Measurements from ENCODE around the gene GALK1. TPM values are rescaled to one million over a fixed set of nuclear protein-coding genes. Genes with fewer than 3 reads are reported as not detected.
A peak's percentile ranks its signal among the peaks of the same experiment; 100 is the strongest.
"Not testable (repeated sequence)": the region's sequence is repeated elsewhere in the genome, so short reads cannot be mapped to it uniquely, and the experiment has no call there.

Gene GALK1
- total RNA-seq, 1 donor from 2014 or later, result 18.2 TPM

DNA sequence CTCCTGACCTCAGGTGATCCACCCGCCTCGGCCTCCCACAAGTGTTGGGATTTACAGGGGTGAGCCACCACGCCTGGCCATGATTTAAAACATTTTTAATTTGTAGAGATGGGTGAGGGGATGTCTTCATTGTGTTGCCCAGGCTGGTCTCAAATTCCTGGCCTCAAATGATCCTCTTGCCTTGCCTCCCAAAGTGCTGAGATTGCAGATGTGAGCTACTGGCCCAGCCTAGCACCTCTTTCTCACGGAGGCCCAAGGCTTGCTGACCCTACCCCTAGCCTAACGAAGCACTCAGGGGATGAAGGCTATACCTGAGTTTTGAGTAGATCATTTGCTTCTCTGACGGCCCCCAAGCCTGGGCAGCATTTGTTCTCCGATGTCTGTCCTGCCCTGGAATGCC, 46.2 kb upstream of the GALK1 start:
- Mint-ChIP-seq H3K27me3 (ENCODE audit: unreplicated experiment) (peaks cover 2% of the 10 kb centered on the region), H3K27ac (ENCODE audit: unreplicated experiment) (no peak overlapping the region), H3K4me3 (ENCODE audit: unreplicated experiment) (no peak overlapping the region), H3K9me3 (ENCODE audit: unreplicated experiment) (no peaks in the 10 kb centered on the region), H3K4me1 (ENCODE audit: low read depth, unreplicated experiment) (peaks cover 24% of the 10 kb centered on the region), H3K36me3 (ENCODE audit: unreplicated experiment) (no peaks in the 10 kb centered on the region)
- TF ChIP-seq CTCF (IDR thresholded peaks at IDR 0.05; ENCODE audit: partially characterized antibody, unreplicated experiment), result no peak
- no peak for DNase-seq

DNA sequence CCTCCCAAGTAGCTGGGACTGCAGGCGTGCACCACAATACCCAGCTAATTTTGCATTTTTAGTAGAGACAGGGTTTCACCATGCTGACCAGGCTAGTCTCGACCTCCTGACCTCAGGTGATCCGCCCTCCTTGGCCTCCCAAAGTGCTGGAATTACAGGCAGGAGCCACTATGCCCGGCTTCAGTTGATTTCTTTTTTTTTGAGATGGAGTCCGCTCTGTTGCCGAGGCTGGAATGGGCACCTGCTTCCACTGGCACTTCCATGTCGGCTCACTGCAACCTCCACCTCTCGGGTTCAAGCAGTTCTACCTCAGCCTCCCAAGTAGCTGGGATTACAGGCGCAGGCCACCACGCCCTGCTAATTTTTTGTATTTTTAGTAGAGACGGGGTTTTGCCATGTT, 45.8 kb upstream of the GALK1 start:
- not testable (repeated sequence) for H3K9me3 Mint-ChIP-seq (ENCODE audit: unreplicated experiment); H3K36me3 Mint-ChIP-seq (ENCODE audit: unreplicated experiment); H3K27me3 Mint-ChIP-seq (ENCODE audit: unreplicated experiment); H3K4me3 Mint-ChIP-seq (ENCODE audit: unreplicated experiment); H3K27ac Mint-ChIP-seq (ENCODE audit: unreplicated experiment); DNase-seq
- H3K4me1 Mint-ChIP-seq (ENCODE audit: low read depth, unreplicated experiment), result peaks cover 21% of the 10 kb centered on the region

GRCh38 chr17:75810216-75810615, 45.2 kb upstream of the GALK1 start:
- no peak for TF ChIP-seq CTCF (IDR thresholded peaks at IDR 0.05; ENCODE audit: partially characterized antibody, unreplicated experiment)
- peak overlapping the region; percentile 94 for H3K27ac Mint-ChIP-seq (ENCODE audit: unreplicated experiment)
- H3K36me3 Mint-ChIP-seq (ENCODE audit: unreplicated experiment), result no peaks in the 10 kb centered on the region
- peaks cover 2% of the 10 kb centered on the region for H3K27me3 Mint-ChIP-seq (ENCODE audit: unreplicated experiment)
- no peaks in the 10 kb centered on the region for H3K9me3 Mint-ChIP-seq (ENCODE audit: unreplicated experiment)
- H3K4me1 Mint-ChIP-seq (ENCODE audit: low read depth, unreplicated experiment), result peaks cover 21% of the 10 kb centered on the region
- no peak overlapping the region for H3K4me3 Mint-ChIP-seq (ENCODE audit: unreplicated experiment)
- DNase-seq, result no peak

- H3K4me1 Mint-ChIP-seq (ENCODE audit: low read depth, unreplicated experiment), result peaks cover 21% of the 10 kb centered on the region
- no peak for TF ChIP-seq CTCF (IDR thresholded peaks at IDR 0.05; ENCODE audit: partially characterized antibody, unreplicated experiment)
- peaks cover 2% of the 10 kb centered on the region for H3K27me3 Mint-ChIP-seq (ENCODE audit: unreplicated experiment)
- H3K4me3 Mint-ChIP-seq (ENCODE audit: unreplicated experiment), result peak overlapping the region; percentile 64
- H3K27ac Mint-ChIP-seq (ENCODE audit: unreplicated experiment), result peak overlapping the region; percentile 94
- no peak for DNase-seq
- H3K36me3 Mint-ChIP-seq (ENCODE audit: unreplicated experiment), result no peaks in the 10 kb centered on the region
- no peaks in the 10 kb centered on the region for H3K9me3 Mint-ChIP-seq (ENCODE audit: unreplicated experiment)
Measured at GRCh38 chr17:75809631-75810111, 44.7 kb upstream of the GALK1 start.

GRCh38 chr17:75808905-75809621, 44.1 kb upstream of the GALK1 start:
- TF ChIP-seq CTCF (IDR thresholded peaks at IDR 0.05; ENCODE audit: partially characterized antibody, unreplicated experiment), result no peak
- Mint-ChIP-seq H3K27me3 (ENCODE audit: unreplicated experiment) (peaks cover 1% of the 10 kb centered on the region), H3K4me3 (ENCODE audit: unreplicated experiment) (peak overlapping the region; percentile 68), H3K27ac (ENCODE audit: unreplicated experiment) (peak overlapping the region; percentile 94), H3K4me1 (ENCODE audit: low read depth, unreplicated experiment) (peaks cover 21% of the 10 kb centered on the region), H3K9me3 (ENCODE audit: unreplicated experiment) (no peaks in the 10 kb centered on the region), H3K36me3 (ENCODE audit: unreplicated experiment) (no peaks in the 10 kb centered on the region)
- DNase-seq, result peak; percentile 80

Data from glutamatergic neuron (in vitro differentiated cells).